Inflammatory macrophage treated with lipopolysaccharide for 4 hours (primary cell): ENCODE measurements around the gene ZNF384.

ENCODE experiments used
- DNase-seq: peaks from one replicate; pipeline ENCODE4 v3.0.0-alpha.2; 2020

The ZNF384 gene

DNA sequence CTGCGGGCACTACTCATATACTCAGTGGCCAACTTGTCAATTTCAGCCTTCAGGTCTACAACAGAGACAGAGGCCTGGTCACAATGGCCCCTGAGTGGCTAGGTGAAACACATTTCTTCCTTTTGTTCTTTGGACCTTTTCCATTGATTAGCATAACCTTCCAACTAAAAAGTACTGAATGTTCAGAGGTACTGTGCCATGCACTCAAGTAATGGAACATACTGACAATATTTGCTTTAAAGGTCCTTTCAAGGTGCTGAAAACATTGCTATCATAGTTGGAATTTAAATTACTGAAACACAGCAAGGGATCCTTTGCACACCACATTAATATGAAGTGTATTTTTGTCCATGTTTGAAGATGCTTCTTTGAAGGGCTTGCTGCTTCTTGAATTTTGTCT is 35.8 kb downstream of the ZNF384 start:
- DNase-seq, result no peak

GRCh38 chr12:6652391-6652790 is 36.8 kb downstream of the ZNF384 start:
- DNase-seq, result no peak

- no peak for DNase-seq
Measured at GRCh38 chr12:6650832-6651231, 38.3 kb downstream of the ZNF384 start.

- DNase-seq, result peak; percentile 80
Measured at GRCh38 chr12:6647083-6647604, 42.0 kb downstream of the ZNF384 start, which contains the start of gene ACRBP. Gene ACRBP, minus strand, starts transcription at chr12:6647432. Its CDS starts 66 bp downstream, at chr12:6647366.

- DNase-seq, result no peak
Measured at GRCh38 chr12:6646276-6647082, 42.7 kb downstream of the ZNF384 start.

GRCh38 chr12:6644903-6645302 is 44.3 kb downstream of the ZNF384 start:
- DNase-seq, result peak; percentile 36

DNA sequence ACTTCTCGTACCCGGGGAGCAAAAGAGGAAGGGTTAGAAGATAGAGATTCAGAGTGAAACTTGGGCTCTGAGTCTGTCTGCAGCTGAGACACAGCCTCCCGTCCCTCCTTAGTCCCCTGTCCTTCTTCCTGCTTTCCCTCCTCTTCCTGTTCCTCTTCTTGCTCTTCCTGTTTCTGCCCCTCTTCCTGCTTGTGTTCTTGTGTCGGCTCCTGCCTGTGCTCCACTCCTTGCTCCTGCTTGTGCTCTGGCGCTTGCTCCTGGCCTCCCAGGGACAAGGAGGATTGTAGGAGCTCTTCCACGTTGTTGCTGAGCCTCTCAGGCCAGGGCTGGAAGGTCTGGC is 44.9 kb downstream of the ZNF384 start:
- DNase-seq, result peak; percentile 95

DNA sequence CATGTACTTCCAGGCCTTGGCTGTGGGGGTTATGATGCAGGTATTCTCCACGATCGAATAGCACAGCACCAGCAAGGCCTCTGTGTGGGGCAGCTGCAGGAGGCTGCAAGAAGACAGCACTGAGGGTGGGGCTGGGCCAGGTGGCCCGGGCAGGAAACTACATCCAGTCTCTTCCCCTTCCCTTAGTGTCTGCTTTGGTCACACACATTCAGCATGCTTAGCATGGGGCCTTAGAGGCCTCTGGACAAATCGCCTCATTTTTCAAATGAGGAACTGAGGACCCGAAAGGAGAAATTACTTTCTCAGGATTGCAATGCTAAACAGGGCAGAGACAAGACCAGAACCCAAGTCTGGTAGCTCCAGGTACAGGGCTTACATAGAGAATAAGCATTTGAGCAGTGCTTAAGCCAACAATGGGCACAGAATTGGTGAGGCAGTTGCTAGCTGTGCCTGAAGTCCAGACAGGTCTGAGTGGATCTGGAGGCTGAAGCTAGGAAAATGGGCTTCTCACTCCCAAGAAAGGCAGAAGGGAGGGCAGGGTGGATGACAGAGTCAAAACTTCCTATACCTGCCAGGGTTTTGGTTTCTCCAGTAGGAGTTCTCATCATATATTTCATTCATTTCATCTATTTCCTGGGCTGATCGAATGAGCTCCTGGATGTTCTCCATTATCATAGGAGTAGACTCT is 45.5 kb downstream of the ZNF384 start:
- peak; percentile 89 for DNase-seq

DNA sequence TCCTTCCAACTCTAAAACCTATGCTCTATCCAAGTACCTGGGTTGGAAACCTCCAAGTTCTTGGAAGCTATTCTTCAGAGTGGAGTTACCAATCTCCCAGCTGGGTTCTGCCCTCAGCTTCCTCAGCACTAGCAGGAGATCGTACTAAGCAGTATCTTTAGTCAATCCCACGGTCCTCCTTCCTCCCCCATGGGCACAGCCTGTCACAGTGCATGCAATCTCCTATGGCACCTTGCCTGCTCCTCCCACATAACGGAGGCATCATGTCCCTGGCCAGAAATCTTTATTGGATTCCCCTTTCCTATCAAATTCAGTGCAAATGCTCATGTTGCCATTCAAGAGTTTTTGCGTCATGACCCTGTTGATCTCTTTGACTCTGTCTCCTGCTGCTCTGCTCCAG is 48.0 kb downstream of the ZNF384 start:
- DNase-seq, result no peak

DNA sequence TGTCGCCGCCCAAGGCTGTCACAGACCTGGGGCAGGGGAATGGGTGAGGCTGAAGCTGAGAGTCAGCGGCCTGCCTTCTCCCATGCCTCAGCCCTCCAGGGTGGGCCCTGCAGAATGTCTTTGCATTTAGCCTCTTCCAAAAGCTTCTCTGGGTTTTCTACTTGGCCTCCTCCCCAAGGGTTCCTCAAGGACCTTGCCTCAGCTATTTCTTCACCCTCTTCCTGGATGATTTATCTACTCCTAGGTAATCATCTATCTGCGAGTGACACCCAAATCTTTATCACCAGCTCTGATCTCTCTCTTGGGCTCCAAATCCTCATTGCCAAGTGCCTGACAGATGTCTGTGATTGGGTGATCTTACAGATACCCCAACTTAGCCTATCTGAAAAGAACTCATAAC is 48.7 kb downstream of the ZNF384 start:
- DNase-seq, result no peak

DNA sequence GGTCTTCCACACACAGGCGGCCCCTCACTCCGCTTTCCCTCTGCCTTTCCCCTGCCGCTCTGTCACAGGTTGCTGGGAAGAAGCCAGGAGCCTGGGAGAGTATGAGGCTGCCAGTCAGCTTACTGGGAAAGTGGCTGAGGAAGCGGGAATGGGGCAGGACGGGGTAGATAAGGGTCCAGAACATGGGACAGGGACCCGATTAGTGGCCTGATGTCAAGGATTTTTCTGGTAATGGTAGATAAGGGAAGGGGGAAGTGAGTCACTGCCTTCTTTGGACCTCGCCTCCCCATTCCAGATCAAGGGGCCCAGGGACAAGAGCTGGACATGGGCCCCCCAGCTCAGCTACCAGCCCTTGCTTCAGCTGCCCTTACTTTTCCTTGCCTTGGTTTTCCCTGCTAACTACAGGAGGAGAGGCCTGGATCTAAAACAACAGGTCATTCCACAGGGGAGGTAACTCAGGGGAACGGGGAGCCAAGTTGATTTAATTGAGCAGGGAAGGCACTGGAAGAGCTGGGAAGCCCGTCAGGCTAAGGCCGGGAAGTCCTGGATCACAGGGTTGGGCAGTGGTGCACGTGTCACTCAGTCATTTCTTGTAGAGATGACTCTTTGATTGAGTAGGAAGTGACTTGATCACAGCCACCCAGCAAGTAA is 49.9 kb downstream of the ZNF384 start:
- DNase-seq, result peak; percentile 58

DNA sequence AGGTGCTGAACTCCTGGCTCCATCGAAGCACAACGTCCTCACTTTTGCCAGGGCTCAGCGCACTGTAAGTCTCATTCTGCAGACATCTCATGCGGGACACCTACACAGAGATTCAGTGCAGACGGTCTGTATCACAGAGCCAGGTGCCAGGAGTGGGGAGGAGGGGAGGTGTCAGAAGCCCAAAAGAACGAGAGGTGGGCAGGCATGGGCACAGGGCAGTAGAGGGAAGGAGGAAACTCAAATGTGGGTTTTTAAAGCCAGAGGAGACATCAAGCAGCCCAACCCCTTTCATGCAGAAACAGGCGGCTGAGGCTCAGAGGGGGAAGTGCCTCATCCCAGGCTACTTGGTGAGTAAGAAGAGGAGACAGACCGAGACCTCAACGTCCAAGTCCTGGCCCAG is 50.9 kb downstream of the ZNF384 start:
- DNase-seq, result peak; percentile 68

- peak; percentile 59 for DNase-seq
Measured at GRCh38 chr12:6635856-6636531, 53.2 kb downstream of the ZNF384 start, which contains the start of gene LPAR5. Gene LPAR5, minus strand, starts transcription at chr12:6635959. Its CDS starts 14,711 bp downstream, at chr12:6621248.

DNA sequence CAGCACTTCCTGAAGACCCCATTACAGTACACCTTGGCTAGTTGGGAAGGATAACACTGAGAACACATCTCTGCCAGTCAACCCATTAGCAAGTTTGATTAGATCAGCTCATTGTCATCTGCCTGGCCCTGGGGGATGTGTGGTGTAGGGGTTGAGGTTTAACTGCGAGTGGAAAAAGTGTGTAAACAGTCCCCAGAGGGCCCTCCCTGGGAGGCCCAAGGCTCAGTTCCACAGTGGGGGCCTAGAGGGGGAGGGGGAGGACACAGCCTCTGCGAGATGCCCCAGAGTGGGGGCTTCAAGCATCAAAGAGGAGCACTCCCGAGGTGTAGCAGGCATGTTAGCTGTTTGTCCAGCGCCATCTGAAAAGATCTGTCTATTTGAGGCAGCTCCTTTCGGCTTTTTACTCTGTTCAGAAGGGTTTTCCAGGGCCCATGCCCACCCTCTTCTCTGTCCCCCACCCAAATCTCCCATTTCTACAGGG is 53.8 kb downstream of the ZNF384 start:
- no peak for DNase-seq

DNA sequence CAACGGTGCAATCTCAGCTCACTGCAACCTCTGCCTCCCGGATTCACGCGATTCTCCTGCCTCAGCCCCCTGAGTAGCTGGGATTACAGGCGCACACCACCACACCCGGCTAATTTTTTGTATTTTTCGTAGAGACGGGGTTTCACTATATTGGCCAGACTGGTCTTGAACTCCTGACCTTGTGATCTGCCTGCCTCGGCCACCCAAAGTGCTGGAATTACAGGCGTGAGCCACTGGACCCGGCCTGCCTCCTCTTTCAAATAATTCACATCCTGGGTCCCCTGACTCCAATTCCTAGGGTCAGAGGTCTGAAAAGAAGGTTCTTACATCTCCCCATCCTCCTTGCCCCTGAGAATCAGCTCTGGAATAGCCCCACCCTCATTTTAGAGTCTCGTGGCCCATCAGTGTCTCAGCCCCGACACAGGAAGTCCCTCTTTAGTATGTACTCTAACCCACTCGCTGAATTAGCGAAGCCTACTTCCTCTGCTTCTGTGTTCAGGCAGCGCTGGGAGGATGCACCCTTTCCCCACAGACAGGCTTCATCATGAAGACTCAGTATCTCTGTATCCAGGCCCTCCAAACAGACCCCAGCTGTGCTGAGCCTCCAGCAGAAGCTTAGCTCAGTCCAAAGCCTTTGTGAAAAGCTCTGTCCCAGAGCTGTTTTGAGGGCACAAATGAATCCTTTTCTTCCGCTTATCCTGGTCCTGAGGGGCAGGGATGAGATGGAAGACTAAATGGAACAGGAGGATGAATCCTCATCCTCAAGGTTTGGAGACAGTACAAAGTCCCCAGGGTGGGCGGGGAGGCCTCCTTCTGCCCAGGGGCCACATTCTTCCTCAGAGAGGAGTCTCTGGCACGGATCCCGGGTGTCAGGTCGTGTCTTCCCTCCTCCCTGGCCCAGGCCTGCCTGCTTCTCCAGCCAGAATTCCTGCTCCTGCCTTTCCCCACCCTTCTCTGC is 56.9 kb downstream of the ZNF384 start:
- peak; percentile 45 for DNase-seq

- DNase-seq, result no peak
Measured at GRCh38 chr12:6631549-6631961, 57.6 kb downstream of the ZNF384 start.

GRCh38 chr12:6630736-6631135 is 58.4 kb downstream of the ZNF384 start:
- no peak for DNase-seq

- peak; percentile 31 for DNase-seq
Measured at GRCh38 chr12:6627616-6628015, 61.6 kb downstream of the ZNF384 start.

DNA sequence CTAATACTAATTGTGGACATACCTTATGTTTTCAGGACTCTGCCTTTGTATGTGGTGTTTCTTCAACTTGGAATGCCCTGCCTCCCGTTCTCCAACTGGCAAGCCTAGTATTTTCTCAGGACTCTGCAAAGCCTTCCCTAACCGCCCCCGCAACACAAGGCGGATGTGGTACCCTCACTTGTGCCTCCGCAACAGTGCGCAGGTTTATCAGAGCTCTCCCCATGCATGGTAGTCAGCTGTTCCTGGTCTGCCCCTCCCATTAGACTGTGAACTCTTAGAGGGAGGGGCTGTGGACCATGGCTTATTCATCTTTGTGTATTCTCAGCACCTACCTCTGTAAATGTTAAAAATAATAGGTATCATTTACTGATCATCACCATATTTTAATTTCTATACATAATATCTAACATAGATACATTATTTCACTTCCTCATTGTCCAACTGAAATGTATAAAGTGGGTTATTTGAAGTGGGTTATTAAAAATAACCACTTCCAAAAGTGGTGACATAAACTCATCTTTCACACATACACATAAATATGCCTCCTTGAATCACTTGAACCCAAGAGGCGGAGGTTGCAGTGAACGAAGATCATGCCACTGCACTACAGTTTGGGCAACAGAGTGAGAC is 62.4 kb downstream of the ZNF384 start:
- no peak for DNase-seq

DNA sequence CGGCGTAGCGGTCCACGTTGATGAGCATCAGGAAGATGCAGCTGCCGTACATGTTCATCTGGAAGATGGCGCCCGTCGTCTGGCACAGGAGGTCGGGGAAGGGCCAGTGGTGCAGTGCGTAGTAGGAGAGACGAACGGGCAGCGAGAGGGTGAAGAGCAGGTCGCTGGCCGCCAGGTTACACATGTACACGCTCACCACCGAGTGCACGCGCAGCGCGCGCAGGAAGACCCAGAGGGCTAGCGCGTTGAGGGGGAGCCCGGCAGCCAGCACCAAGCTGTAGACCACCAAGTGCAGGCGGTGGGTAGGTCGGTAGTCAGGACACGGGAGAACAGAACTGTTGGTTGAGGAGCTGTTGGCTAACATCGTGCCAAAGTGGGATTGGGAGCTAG is 68.3 kb downstream of the ZNF384 start:
- DNase-seq, result no peak
